ENCODE data around the gene TNNT1. TPM values are rescaled to one million over a fixed set of nuclear protein-coding genes. Genes with fewer than 3 reads are reported as not detected.

The TNNT1 gene
- total RNA-seq, 4 donors from 2014 or later, result 4.4 TPM; not detected in 3

DNA sequence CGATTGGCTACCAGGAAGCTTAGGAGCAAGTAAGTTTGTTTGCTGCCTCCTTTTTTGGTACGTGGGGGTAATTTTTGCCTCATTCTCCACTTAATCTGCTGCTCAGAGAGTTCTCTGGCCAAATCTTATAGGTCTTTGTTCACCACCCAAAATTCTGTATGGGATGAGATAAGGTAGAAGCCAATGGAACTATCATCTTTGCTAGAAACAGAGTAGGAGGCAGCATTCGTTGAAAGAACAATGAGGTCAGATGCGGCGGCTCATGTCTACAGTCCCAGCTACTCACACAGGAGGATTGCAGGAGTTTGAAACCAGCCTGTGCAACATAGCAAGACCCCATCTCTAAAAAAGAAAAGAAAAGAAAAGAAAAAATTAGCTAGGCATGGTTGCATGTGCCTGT is 22.4 kb upstream of the TNNT1 start:
- Histone ChIP-seq H3K27me3 (peaks cover 100% of the 10 kb centered on the region), H3K36me3 (no peaks in the 10 kb centered on the region), H3K4me1 (peaks cover 0 to 27% (median 8%) of the 10 kb centered on the region in 3 donors), H3K9me3 (no peaks in the 10 kb centered on the region), H3K27ac (no peak overlapping the region), H3K4me3 (no peak overlapping the region)
- TF ChIP-seq EP300 (IDR thresholded peaks at IDR 0.05) (no peak), POLR2AphosphoS5 (IDR thresholded peaks at IDR 0.05) (no peak), CTCF (IDR thresholded peaks at IDR 0.05) (no peak), POLR2A (IDR thresholded peaks at IDR 0.05) (no peak)
- 74 to 93% methylated on average over 5 of the region's 5 CpGs for WGBS, 2 donors (ENCODE audit: low coverage in 1 of 2)
- ATAC-seq, result no peak

DNA sequence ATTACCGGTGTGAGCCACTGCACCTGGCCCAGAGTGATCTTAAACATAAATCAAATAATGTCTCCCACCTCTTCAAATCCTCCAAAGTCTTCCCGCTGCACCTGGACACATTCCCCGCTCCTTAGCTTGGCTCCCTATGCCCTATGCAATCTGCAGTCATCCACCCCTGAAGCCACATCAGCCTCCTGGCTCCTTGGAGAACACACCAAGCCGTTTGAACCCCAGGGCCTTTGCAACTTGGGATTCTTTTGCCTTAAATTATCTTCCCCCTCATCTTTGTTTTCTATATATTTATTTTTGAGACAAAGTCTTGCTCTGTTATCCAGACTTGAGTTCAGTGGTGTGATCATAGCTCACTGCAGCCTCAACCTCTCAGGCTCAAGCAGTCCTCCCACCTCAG is 20.1 kb upstream of the TNNT1 start:
- ATAC-seq, result no peak
- TF ChIP-seq CTCF (IDR thresholded peaks at IDR 0.05), result no peak
- TF ChIP-seq POLR2AphosphoS5 (IDR thresholded peaks at IDR 0.05), result no peak
- no peak for TF ChIP-seq POLR2A (IDR thresholded peaks at IDR 0.05)
- no peak for TF ChIP-seq EP300 (IDR thresholded peaks at IDR 0.05)
- Histone ChIP-seq H3K4me3 (no peak overlapping the region), H3K9me3 (no peaks in the 10 kb centered on the region), H3K27ac (no peak overlapping the region), H3K36me3 (no peaks in the 10 kb centered on the region), H3K4me1 (peaks cover 0 to 30% (median 8%) of the 10 kb centered on the region in 3 donors), H3K27me3 (peaks cover 100% of the 10 kb centered on the region)
- 54 to 55% methylated on average over 4 of the region's 4 CpGs for whole genome bisulfite sequencing, 2 donors (ENCODE audit: low coverage in 1 of 2)

DNA sequence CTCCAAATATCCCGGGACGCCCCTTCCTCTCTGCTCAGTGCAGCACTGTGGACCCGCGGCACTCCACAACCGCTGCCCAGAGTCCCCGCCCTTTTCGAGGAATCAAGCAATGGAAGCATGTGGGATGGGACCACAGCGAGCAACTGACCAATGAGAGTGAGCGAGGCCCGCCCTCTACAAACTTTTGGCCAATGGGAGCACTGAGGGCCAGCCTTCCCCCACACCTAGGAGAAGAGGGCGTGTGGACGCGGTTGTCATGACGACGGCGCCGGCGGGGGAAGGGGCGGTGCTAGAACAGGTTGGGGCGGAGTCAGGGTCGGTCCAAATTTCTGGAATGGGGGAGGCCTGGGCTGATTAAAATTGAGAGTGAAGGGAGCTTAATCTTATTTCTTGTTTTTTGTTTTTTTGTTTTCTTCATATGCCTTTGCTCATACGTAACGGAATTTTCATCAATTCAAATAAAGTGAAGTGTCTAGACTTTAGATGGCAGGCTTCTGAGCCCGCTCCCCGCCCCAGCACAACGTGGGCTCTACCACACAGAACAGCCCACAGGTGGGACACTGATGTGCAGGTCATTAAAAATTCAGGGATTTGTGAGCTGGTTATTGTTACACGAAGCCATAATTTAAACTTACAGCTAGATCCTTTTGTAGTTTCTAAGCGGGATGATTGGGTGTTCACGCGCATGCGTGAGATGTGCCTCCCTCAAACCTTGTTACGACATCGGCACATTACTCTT is 17.7 kb upstream of the TNNT1 start, which contains the start of gene DNAAF3:
Gene DNAAF3 (minus strand): TSS at position 84 of the 739 bp plus-strand sequence. CDS start 200 bp downstream, outside the sequence.
- Histone ChIP-seq H3K27me3 (peaks cover 100% of the 10 kb centered on the region), H3K4me1 (peaks cover 0 to 16% (median 0%) of the 10 kb centered on the region in 3 donors), H3K36me3 (no peaks in the 10 kb centered on the region), H3K4me3 (peak within 1 kb of the TSS in 1 of 2 donors; percentile 46), H3K27ac (peak within 1 kb of the TSS in 1 of 4 donors; percentile 35), H3K9me3 (no peaks in the 10 kb centered on the region)
- 1 to 4% methylated on average over 15 to 20 of the region's 33 CpGs for WGBS, 2 donors (ENCODE audit: low coverage in 1 of 2)
- peak; percentile 98 for ATAC-seq
- TF ChIP-seq POLR2AphosphoS5 (IDR thresholded peaks at IDR 0.05) (no peak), EP300 (IDR thresholded peaks at IDR 0.05) (no peak), CTCF (IDR thresholded peaks at IDR 0.05) (no peak), POLR2A (IDR thresholded peaks at IDR 0.05) (no peak)

DNA sequence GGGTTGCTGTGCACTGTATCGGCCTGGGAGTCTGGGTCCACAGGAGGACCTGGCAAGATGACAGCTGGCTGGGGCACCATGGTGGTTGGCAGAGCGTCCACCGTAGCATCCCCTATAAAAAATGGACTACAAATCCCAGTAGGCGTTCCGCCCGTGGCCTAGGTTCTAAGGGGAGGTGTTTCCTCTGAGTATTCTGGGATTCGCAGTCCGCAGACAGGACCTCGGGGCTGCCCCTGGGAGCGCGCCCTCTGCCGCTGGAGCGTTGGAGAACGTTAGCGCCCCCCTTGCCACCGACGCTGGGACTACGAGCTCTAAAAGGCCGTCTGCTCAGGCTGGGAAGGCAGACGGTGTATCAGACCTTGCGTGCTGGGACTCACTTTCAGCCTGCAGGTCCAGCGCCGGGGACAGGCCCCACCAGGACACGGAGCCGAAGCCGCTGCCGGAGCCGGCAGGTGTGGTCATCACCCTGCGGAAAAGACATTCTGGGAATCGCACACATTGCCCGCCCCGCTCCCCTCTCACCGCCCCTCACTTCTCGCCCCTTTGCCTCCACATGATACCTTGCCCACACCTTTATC is 17.0 kb upstream of the TNNT1 start:
- H3K27ac ChIP-seq, result peak overlapping the region in 1 of 4 donors; percentile 35
- H3K4me1 ChIP-seq, result peaks cover 0 to 20% (median 0%) of the 10 kb centered on the region in 3 donors
- H3K9me3 ChIP-seq, result no peaks in the 10 kb centered on the region
- no peaks in the 10 kb centered on the region for H3K36me3 ChIP-seq
- 20% methylated on average over 1 of the region's 34 CpGs; no CpG with 5 or more reads in 1 of the 2 donors for WGBS, 2 donors (ENCODE audit: low coverage in 1 of 2)
- H3K27me3 ChIP-seq, result peaks cover 100% of the 10 kb centered on the region
- peak; percentile 80 for ATAC-seq
- no peak for TF ChIP-seq EP300 (IDR thresholded peaks at IDR 0.05)
- peak in 2 of 4 experiments; percentile 24 to 43 for TF ChIP-seq CTCF (IDR thresholded peaks at IDR 0.05)
- no peak for TF ChIP-seq POLR2A (IDR thresholded peaks at IDR 0.05)
- TF ChIP-seq POLR2AphosphoS5 (IDR thresholded peaks at IDR 0.05), result no peak
- peak overlapping the region in 1 of 2 donors; percentile 46 for H3K4me3 ChIP-seq
